ENCODE results near the gene PDP2. TPM values are rescaled to one million over a fixed set of nuclear protein-coding genes. Genes with fewer than 3 reads are reported as not detected.

The PDP2 gene
- total RNA-seq, 1 donor from 2014 or later: 2.4 TPM

- no peak for DNase-seq (ENCODE audit: low read depth)
- no peak overlapping the region for H3K4me3 ChIP-seq (ENCODE audit: low read depth, low read length)
- no peak for TF ChIP-seq CTCF (conservative IDR thresholded peaks at IDR 0.05; ENCODE audit: low read depth, low read length)
These were observed 47.8 kb downstream of the PDP2 start for GRCh38 chr16:66927918-66928649.

GRCh38 chr16:66928702-66929388 is 48.5 kb downstream of the PDP2 start:
- H3K4me3 ChIP-seq (ENCODE audit: low read depth, low read length): no peak overlapping the region
- no peak for DNase-seq (ENCODE audit: low read depth)
- TF ChIP-seq CTCF (conservative IDR thresholded peaks at IDR 0.05; ENCODE audit: low read depth, low read length): peak; percentile 69

GRCh38 chr16:66930189-66930588 is 49.9 kb downstream of the PDP2 start:
- peak; percentile 82 for DNase-seq (ENCODE audit: low read depth)
- TF ChIP-seq CTCF (conservative IDR thresholded peaks at IDR 0.05; ENCODE audit: low read depth, low read length): no peak
- no peak overlapping the region for H3K4me3 ChIP-seq (ENCODE audit: low read depth, low read length)

GRCh38 chr16:66931665-66932064 is 51.4 kb downstream of the PDP2 start:
- DNase-seq (ENCODE audit: low read depth): no peak
- no peak for TF ChIP-seq CTCF (conservative IDR thresholded peaks at IDR 0.05; ENCODE audit: low read depth, low read length)

GRCh38 chr16:66932076-66932475 is 51.8 kb downstream of the PDP2 start:
- no peak for DNase-seq (ENCODE audit: low read depth)
- no peak overlapping the region for H3K4me3 ChIP-seq (ENCODE audit: low read depth, low read length)
- TF ChIP-seq CTCF (conservative IDR thresholded peaks at IDR 0.05; ENCODE audit: low read depth, low read length): no peak

More at GRCh38 chr16:66931665-66932064, 51.4 kb downstream of the PDP2 start:
- no peak overlapping the region for H3K4me3 ChIP-seq (ENCODE audit: low read depth, low read length)

GRCh38 chr16:66933776-66934137 is 53.4 kb downstream of the PDP2 start:
- DNase-seq (ENCODE audit: low read depth): no peak
- no peak for TF ChIP-seq CTCF (conservative IDR thresholded peaks at IDR 0.05; ENCODE audit: low read depth, low read length)
- H3K4me3 ChIP-seq (ENCODE audit: low read depth, low read length): peak overlapping the region; percentile 78
